Endothelial cell of umbilical vein (primary cell): ENCODE data around the gene OR5AR1. TPM values are rescaled to one million over a fixed set of nuclear protein-coding genes. Genes with fewer than 3 reads are reported as not detected.

Experiments
- BruUV-seq: library from RNA; stranded (reverse); fragments of 400-500 nt; replicated peaks from 2 replicates; lab custom pipeline; 2021; lab: Mats Ljungman, UMichigan
- CTCF ChIA-PET: fragments of 300-600, 350-600 bp; sonication (Branson Sonifier 250); formaldehyde crosslinking; loops from one replicate; lab custom pipeline; 2021; ENCODE audit warnings: antibody characterized with exemption, inconsistent platforms; lab: Charles Lee
- POLR2A ChIA-PET: fragments of 300-600, 350-600 bp; sonication (Branson Sonifier 250); formaldehyde crosslinking; loops from one replicate; lab custom pipeline; 2021; ENCODE audit warnings: antibody characterized with exemption, inconsistent platforms; lab: Charles Lee
- DNase-seq: peaks from one replicate; pipeline ENCODE4 v3.0.0-alpha.2; 2011; ENCODE audit warnings: low read depth, low spot score
- FAIRE-seq: peaks from 2 replicates; lab custom pipeline; 2011; peaks lifted over from hg19 to GRCh38; lab: Jason Lieb, UNC
- H2AFZ ChIP-seq: 2 replicates; pipeline ENCODE4 v1.6.0; 2012; ENCODE audit warnings: low read depth, low read length, control low read depth, inconsistent platforms
- H3K27ac ChIP-seq: 2 replicates; pipeline ENCODE4 v1.5.1; 2011; ENCODE audit warnings: low read depth, mild to moderate bottlenecking, control low read depth, low read length, moderate library complexity; ENCODE audit not compliant: insufficient read depth
- H3K27me3 ChIP-seq, 2 experiments: 2 replicates each; pipeline versions ENCODE4 v1.6.0 to v1.6.1; 2011; ENCODE audit warnings: low read length in 2 of 2, mixed read lengths in 1 of 2; ENCODE audit not compliant: control insufficient read depth in 2 of 2, insufficient read depth in 2 of 2
- H3K36me3 ChIP-seq, 2 experiments: 2 replicates in 1 of 2; 3 replicates in 1 of 2; pipeline ENCODE4 v1.5.1; 2011; ENCODE audit warnings: low read length in 2 of 2, mild to moderate bottlenecking in 1 of 2, moderate library complexity in 1 of 2; ENCODE audit not compliant: control insufficient read depth in 2 of 2, insufficient read depth in 2 of 2; ENCODE audit errors: extremely low read depth in 1 of 2
- H3K4me1 ChIP-seq: 3 replicates; pipeline ENCODE4 v1.5.1; 2011; ENCODE audit warnings: mild to moderate bottlenecking, low read length; ENCODE audit not compliant: control insufficient read depth, insufficient read depth; ENCODE audit errors: extremely low read depth
- H3K4me2 ChIP-seq: 2 replicates; pipeline ENCODE4 v1.6.1; 2011; ENCODE audit warnings: low read length, control low read depth, mixed read lengths; ENCODE audit not compliant: insufficient read depth
- H3K4me3 ChIP-seq, 3 experiments: fragments of 200-600 bp in 1 of 3; sonication (generic), shearing (Covaris generic) in 1 of 3; replicated peaks in 1 of 3; 2 replicates each; pipeline ENCODE4 v1.5.1; 2011 to 2016; ENCODE audit warnings: control low read depth in 3 of 3, low read length in 3 of 3, mild to moderate bottlenecking in 2 of 3, inconsistent platforms in 1 of 3, low read depth in 1 of 3, moderate library complexity in 1 of 3; ENCODE audit not compliant: insufficient read depth in 1 of 3
- H3K79me2 ChIP-seq: 2 replicates; pipeline ENCODE4 v1.6.0; 2012; ENCODE audit warnings: low read length, inconsistent platforms; ENCODE audit not compliant: control insufficient read depth, insufficient read depth
- H3K9ac ChIP-seq: replicated peaks from 2 replicates; pipeline ENCODE3; 2011; ENCODE audit warnings: low read length, control low read depth; ENCODE audit not compliant: insufficient read depth; ENCODE audit errors: extremely low read depth
- H3K9me1 ChIP-seq: replicated peaks from 3 replicates; pipeline ENCODE4 v1.6.0; 2011; ENCODE audit warnings: mild to moderate bottlenecking, low read length; ENCODE audit not compliant: control insufficient read depth, insufficient read depth; ENCODE audit errors: extremely low read depth
- H3K9me3 ChIP-seq: replicated peaks from 2 replicates; pipeline ENCODE4 v1.5.1; 2012; ENCODE audit warnings: low read length, inconsistent platforms; ENCODE audit not compliant: control insufficient read depth, insufficient read depth
- H4K20me1 ChIP-seq: replicated peaks from 2 replicates; pipeline ENCODE3; 2011; ENCODE audit warnings: mild to moderate bottlenecking, low read length; ENCODE audit not compliant: control insufficient read depth, insufficient read depth; ENCODE audit errors: extremely low read depth
- EZH2 ChIP-seq: IDR thresholded peaks from 2 replicates; pipeline ENCODE4 v1.6.1; 2012; ENCODE audit warnings: borderline replicate concordance, low read depth, mild to moderate bottlenecking, moderate library complexity, low read length, inconsistent platforms; ENCODE audit not compliant: severe bottlenecking
- FOS ChIP-seq: IDR thresholded peaks from 2 replicates; pipeline ENCODE4 v1.6.1; 2011; ENCODE audit warnings: mild to moderate bottlenecking, low read length, moderate library complexity, borderline replicate concordance; ENCODE audit not compliant: insufficient read depth
- GATA2 ChIP-seq: IDR thresholded peaks from 2 replicates; pipeline ENCODE4 v1.7.0; 2011; ENCODE audit warnings: low read depth, mild to moderate bottlenecking, moderate library complexity, mixed read lengths, low read length; ENCODE audit not compliant: insufficient read length, insufficient read depth
- JUN ChIP-seq: IDR thresholded peaks from 2 replicates; pipeline ENCODE4 v1.6.1; 2011; ENCODE audit warnings: borderline replicate concordance, low read depth; ENCODE audit not compliant: insufficient read length, insufficient read depth
- MYC ChIP-seq: IDR thresholded peaks from one replicate; pipeline ENCODE4 v1.6.1; 2011; ENCODE audit warnings: mild to moderate bottlenecking, low read depth, low read length
- POLR2A ChIP-seq: IDR thresholded peaks from 2 replicates; pipeline ENCODE4 v1.6.1; 2012; ENCODE audit warnings: low read depth, mild to moderate bottlenecking, control low read depth, low read length
- POLR2AphosphoS5 ChIP-seq: IDR thresholded peaks from 2 replicates; pipeline ENCODE4 v1.6.1; 2012; ENCODE audit warnings: low read depth, mild to moderate bottlenecking, control low read depth, low read length, moderate library complexity; ENCODE audit not compliant: insufficient read depth
- dilution Hi-C: fragments of 300-500 bp; cut with MboI; formaldehyde crosslinking; loops from one replicate; pipeline ENCODE4 v1.15.0; 2019; ENCODE audit warnings: low sequenced_read_pairs; ENCODE audit not compliant: extremely low pct_ligation_motif_present
- intact Hi-C: fragments of 100-400 bp; cut with micrococcal nuclease; formaldehyde crosslinking; loops from one replicate; pipeline ENCODE4 v1.10.0; 2022
- polyA plus RNA-seq, 4 experiments: library from polyadenylated mRNA; depleted of rRNA in 3 of 4; stranded (reverse) in 3 of 4; unstranded in 1 of 4; fragments of >200 nt; gene quantifications; 2 replicates each; pipeline versions ENCODE4 v1.2.1 to v1.2.3, GENCODE V29; 2011 to 2012; ENCODE audit warnings: missing spikeins in 1 of 4
- total RNA-seq: library from RNA; stranded (reverse); gene quantifications from 2 replicates; pipeline ENCODE4 v1.2.3, GENCODE V29; 2021
- TF ChIP-seq, protein P1 (sequence below), 2 donors: IDR thresholded peaks; 1 replicate in 1 of 2; 2 replicates in 1 of 2; pipeline ENCODE4 v1.5.1; 2011; ENCODE audit warnings: low read length in 2 of 2, mild to moderate bottlenecking in 2 of 2, moderate library complexity in 2 of 2, control low read depth in 1 of 2, inconsistent platforms in 1 of 2, low read depth in 1 of 2; ENCODE audit not compliant: insufficient read depth in 1 of 2; ENCODE audit errors: extremely low read depth in 1 of 2
- TF ChIP-seq, protein P2 (sequence below): IDR thresholded peaks from 2 replicates; pipeline ENCODE4 v1.6.1; 2011; ENCODE audit not compliant: insufficient read depth, insufficient read length

Gene OR5AR1
- total and polyA plus RNA-seq, 2 donors (not counting 3 experiments of a cell fraction or from before 2014, with no cell fraction given): not detected

DNA sequence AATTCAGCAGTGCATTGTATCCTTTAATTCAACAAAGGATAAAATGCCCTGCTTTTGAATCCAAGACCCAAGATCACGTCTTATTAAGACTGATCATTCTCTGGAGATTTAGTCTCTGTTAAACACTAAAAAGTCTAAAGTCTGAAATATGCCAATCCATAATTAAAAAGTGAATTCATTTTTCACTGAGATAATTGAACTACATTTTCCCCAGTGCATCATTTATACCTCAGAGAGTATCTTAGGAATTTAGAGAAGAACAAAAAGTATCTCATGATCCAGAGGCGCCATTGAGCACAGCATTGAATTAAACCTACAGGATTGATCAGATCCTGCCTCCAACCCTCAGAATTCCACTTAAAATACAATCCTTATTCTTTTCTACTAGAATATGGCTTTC, 26.6 kb upstream of the OR5AR1 start:
- ChIA-PET CTCF (no interaction called here), POLR2A (no interaction called here)
- dilution Hi-C loops (no loop called here), intact Hi-C loops (no loop called here)
- no peaks in the 10 kb centered on the region for H4K20me1 ChIP-seq
- no peaks in the 10 kb centered on the region for H3K36me3 ChIP-seq
- no TSS peak for BruUV-seq
- no peak overlapping the region for H3K4me2 ChIP-seq
- H3K4me1 ChIP-seq: no peaks in the 10 kb centered on the region
- FAIRE-seq: no peak
- DNase-seq: no peak
- no peak overlapping the region for H3K4me3 ChIP-seq
- no peaks in the 10 kb centered on the region for H3K9me1 ChIP-seq
- no peak overlapping the region for H3K9ac ChIP-seq
- no peak for TF ChIP-seq MYC
- TF ChIP-seq, protein P1, sequence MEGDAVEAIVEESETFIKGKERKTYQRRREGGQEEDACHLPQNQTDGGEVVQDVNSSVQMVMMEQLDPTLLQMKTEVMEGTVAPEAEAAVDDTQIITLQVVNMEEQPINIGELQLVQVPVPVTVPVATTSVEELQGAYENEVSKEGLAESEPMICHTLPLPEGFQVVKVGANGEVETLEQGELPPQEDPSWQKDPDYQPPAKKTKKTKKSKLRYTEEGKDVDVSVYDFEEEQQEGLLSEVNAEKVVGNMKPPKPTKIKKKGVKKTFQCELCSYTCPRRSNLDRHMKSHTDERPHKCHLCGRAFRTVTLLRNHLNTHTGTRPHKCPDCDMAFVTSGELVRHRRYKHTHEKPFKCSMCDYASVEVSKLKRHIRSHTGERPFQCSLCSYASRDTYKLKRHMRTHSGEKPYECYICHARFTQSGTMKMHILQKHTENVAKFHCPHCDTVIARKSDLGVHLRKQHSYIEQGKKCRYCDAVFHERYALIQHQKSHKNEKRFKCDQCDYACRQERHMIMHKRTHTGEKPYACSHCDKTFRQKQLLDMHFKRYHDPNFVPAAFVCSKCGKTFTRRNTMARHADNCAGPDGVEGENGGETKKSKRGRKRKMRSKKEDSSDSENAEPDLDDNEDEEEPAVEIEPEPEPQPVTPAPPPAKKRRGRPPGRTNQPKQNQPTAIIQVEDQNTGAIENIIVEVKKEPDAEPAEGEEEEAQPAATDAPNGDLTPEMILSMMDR (IDR thresholded peaks at IDR 0.05; ENCODE audit: extremely low read depth in 1 of 2, insufficient read depth in 1 of 2, low read depth in 1 of 2, low read length in 2 of 2): no peak
- TF ChIP-seq GATA2: no peak
- TF ChIP-seq FOS: no peak
- TF ChIP-seq EZH2: no peak
- TF ChIP-seq JUN: no peak
- TF ChIP-seq, protein P2, sequence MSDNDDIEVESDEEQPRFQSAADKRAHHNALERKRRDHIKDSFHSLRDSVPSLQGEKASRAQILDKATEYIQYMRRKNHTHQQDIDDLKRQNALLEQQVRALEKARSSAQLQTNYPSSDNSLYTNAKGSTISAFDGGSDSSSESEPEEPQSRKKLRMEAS: no peak
- TF ChIP-seq POLR2A: no peak
- no peak for TF ChIP-seq POLR2AphosphoS5
- no peaks in the 10 kb centered on the region for H3K79me2 ChIP-seq
- peaks cover 1% of the 10 kb centered on the region for H3K9me3 ChIP-seq
- no peak overlapping the region for H2AFZ ChIP-seq
- no peak overlapping the region for H3K27ac ChIP-seq
- no peaks in the 10 kb centered on the region for H3K27me3 ChIP-seq
